ENCODE results near the gene PPP1R12C. TPM values are rescaled to one million over a fixed set of nuclear protein-coding genes. Genes with fewer than 3 reads are reported as not detected.

PPP1R12C gene
- total RNA-seq, 1 donor from 2014 or later = 48.4 TPM

DNA sequence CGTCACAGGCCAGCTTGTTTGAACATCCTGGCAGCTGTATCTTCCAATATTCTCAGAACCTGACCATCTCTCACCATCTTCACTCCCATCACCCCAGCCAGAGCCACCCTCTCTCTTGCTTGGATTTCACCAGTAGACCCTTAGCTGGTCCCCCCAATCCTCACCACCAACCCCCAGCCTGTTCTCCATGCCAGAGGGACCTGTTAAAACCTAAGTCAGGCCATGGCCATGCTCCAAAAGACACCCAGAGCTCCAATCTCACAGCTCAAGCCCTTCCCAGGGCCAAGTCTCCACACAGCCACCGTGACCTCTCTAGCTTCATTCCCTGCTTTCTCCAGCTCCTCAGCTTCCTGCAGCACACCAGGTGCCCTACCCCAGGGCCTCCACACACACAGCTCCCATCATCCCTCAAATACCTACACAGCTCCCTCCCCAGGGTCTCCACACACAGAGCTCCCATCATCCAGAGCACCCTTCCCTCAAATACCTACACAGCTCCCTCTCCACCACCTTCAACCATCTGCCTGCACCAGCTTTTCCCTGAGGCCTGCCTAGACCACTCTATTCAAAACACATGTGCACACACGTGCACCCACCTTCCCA lies 28.0 kb downstream of the PPP1R12C start:
- no peak for DNase-seq

DNA sequence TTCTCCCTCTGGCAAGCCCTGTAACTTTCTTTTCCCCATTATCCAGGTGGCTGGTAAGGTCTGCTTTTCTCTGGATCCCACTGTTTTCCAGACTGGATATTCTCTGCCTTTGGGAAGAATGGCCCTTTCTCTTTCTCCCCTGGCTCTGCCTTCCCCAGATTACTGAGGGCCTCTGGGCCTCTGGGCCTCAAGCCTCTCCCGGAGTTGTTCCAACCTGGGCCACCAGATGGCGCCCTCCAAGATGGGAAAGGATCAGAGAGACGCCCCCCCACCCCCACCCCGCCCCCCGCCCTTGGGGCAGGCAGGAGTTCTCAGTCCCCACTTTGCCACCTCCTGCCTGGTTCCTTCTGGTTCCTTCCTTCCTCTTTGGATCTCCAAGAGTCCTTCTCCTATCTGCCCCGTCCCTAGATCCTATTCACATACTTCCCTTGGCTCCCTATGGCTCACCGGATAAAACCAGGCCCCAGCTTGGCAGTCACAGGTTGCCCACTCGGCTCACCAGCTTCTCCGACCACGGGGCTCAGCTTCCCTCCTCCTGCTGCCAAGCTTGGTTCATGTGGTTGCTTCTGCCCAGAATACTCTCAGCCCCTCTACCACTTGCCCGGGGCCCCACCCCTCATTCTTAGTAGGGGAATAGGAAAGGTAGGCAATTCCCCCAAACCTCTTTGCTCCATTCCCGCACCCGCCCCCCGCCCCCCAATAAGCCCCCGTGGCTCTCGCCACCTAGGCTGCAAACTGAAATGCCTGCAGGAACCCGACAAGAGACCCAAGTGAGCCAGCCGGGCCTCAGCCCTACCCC lies 28.7 kb downstream of the PPP1R12C start:
- peak; percentile 87 for DNase-seq

DNA sequence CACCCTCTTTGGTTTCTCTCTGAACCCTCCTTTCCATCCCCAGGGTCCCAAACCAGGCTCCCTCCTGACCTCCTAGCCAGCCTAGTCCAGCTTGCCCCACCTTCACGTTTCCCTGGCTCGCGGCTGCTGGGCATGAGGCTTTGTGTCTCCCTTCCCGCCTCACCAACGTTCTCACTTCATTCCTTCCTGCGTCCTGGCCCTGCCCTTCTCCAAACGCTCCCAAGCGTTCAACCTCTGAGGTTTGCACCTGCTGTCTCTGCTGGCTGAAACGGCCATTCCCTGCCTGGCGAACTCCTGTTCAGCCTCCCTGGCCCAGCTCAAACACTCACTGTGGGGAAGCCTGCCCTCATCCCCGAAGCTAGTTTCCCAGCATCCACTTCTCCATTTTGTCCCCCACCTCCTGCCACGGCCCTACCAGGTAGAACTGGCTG lies 29.4 kb downstream of the PPP1R12C start:
- no peak for DNase-seq

DNA sequence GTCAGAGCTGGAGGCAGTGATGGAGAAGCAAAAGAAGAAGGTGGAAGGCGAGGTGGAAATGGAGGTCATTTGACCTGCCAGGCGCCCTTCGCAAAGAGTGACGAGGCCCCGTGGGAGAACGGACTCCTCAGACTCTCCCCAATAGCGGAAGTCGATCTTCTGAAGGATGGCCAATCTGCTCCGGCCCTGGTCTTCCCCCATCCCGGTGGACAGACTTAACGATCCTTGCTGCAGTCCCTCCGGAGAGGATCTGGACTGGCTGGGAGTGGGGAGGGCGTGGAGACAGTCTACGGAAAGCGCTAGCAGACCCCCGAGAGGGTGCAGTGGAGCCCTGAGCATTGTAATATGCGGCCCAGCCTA lies 29.9 kb downstream of the PPP1R12C start:
- no peak for DNase-seq

DNA sequence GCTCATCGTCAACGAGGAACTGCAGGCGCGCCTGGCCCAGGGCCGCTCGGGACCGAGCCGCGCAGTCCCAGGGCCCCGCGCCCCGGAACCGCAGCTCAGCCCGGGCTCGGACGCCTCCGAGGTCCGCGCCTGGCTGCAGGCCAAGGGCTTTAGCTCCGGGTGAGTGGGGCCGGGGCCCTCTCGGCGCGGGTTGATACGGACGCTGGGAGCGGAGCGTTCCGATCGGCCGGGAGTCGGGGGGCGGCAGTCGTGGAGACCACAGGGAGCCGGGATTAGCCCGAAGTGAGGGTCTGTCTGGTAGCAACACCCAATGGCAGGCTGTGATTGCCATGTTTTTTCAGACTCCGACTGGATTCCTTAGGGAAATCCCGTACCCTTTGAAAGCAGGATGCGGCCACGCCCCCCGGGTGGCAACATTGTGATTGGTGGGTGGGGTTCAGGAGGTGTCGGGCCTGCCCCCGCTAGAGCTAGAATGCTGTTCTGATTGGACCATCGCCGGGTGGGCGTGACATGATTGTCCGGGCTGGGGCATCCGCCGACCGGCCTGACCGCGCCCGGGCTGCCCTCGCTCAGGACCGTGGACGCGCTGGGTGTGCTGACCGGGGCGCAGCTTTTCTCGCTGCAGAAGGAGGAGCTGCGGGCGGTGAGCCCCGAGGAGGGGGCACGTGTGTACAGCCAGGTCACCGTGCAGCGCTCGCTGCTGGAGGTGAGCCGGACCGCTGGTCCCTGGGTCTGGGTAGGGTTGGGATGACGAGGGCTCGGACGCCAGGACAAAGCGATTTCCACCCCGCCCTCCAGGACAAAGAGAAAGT lies 30.5 kb downstream of the PPP1R12C start:
- peak; percentile 92 for DNase-seq

DNA sequence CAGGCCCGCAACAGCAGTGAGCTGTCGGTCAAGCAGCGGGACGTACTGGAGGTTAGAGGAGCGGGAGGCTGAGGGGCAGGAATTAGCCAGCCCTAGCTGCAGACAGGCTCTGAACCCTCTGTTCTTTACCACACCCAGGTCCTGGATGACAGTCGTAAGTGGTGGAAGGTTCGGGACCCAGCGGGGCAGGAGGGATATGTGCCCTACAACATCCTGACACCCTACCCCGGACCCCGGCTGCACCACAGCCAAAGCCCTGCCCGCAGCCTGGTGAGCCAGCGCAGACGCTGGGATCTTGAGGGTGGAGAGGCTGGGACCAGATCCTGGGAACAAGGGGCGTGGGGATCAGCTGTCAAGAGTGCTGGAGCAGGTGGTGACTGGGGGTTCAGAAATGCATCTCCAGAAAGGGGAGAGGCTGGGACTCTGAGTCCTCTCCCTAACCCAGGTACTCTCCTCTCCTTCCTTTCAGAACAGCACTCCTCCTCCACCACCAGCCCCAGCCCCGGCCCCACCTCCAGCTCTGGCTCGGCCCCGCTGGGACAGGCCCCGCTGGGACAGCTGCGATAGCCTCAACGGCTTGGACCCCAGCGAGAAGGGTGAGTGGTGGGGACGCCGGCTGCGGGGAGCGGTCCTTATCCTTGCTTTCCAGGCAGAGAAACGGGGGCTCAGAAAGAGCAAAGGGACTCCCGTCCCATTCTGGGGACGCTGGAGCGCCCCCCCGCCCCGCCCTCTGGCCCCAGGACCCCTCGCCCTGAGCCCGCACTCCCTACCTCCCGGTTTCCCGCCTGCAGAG lies 31.3 kb downstream of the PPP1R12C start:
- no peak for DNase-seq

DNA sequence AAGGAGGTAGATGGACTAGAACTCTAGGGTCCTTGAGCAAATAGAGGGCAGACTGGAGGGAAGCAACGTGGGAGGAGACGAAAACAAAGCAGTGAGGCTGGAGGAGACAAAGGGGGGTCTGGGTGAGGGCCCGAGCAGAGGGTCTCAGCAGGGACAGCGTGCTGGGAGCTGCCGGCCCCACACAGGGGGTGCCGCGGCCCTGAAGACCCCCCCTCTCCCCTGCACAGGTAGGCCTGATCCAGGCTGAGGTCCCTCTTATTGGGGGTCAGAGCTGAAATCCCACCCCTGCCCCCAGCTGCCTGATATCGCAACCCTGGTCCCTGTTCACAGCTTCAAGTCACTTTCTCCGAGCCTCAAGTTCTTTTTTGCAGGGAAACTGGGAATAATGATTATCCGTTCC lies 33.0 kb downstream of the PPP1R12C start:
- DNase-seq = no peak

DNA sequence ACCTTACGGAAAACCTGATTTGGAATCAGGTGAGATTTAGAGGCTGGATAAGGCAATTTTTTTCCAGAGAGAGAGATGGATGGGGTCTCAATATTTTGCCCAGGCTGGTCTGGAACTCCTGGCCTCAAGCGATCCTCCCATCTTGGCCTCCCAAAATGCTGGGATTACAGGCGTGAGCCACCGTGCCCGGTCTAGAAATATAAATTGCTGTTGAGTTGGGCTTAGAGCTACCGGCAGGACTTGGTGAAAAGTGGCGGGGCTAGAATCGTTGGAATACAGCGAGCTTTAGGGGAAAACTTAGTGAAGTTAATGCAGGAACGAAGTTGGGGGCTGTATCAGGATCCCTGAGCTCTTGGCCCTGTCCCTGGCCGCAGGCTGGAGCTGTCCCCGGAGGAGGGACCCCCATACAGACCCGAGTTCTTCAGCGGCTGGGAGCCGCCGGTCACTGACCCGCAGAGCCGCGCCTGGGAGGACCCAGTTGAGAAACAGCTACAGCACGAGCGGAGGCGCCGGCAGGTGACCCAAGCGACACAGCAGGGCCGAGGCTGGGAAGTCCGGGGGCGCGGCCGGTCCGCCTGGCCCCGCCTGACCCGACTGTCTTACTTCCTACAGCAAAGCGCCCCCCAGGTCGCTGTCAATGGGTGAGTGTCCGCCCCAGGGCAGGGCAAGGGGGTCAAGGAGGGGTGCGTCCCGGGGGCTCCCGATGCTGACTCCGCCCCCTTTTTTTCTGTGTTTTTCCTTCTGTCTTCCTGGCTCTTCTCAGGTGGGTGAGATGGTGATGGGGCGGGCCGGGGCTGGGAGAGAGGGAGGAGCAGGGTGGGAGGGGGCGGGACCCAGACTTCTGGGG lies 34.2 kb downstream of the PPP1R12C start:
- DNase-seq = no peak

DNA sequence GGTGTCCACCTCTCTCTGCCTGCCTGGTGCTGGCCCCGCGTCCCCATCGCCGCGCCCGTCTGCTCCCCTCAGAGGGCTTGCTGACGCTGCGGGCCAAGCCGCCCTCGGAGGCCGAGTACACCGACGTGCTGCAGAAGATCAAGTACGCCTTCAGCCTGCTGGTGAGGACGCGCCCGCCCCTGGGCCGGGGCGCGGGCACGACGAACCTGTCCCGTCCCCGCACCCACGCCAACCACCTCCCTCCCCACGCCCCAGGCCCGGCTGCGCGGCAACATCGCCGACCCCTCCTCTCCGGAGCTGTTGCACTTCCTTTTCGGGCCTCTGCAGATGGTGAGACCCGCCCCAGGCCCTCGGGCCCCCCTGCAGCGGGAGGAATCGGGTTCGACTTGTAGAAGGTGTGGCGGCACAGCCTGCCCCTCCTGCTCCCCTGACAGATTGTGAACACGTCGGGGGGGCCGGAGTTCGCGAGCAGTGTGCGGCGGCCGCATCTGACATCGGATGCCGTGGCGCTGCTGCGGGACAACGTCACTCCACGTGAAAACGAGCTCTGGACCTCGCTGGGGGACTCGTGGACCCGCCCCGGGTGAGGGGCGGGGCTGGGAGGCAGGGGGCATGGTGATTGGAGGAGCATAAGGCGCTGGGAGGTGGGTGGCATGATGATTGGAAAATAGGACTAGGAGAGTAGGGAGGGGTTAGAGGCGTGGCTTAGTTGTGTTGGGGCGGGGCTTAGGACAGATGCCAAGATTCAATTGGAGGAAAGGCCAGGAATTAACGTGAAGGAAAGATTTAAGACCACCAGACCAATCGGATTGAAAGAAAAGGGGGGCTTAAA lies 35.2 kb downstream of the PPP1R12C start:
- peak; percentile 65 for DNase-seq

DNA sequence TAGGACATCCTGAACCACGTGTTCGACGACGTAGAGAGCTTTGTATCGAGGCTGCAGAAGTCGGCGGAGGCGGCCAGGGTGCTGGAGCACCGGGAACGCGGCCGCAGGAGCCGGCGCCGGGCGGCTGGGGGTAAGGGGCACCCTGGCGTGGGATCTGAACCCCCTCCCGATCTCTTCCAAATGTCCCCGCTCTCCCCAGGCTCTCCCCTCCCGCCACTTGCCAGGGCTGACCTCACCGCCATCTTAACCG lies 35.7 kb downstream of the PPP1R12C start:
- DNase-seq = no peak

DNA sequence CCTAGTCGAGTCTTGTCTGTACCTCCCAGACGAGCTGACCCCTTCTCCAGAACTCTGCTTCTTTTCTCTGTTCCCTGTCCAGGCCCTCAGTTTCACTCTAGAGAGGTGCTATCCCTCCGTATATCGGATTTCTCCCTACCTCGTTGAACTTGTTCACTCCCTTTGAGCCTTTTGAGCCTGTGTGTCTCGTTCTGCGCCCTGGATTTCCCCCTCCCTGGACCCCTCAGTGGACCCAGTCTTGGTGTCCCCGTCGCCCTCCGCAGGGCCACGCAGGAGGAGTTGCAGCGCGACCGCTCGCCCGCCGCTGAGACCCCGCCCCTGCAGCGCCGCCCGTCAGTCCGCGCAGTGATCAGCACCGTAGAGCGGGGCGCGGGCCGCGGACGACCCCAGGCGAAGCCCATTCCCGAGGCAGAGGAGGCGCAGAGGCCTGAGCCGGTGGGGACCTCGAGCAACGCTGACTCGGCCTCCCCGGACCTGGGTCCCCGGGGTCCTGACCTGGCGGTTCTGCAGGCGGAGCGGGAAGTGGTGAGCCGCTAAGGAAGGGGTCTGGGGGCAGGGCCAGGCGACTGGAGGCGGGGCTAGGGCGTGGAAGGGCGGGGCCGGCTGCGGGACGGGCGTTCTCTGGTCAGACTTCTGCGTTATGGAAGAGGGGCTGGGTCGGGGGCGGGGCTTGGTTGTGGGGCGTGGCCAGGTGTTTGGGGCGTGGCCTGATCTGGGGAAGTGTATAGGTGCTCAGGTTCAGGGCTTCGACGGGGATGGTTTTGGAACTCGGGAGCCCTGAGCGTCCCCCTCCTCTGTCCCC lies 36.3 kb downstream of the PPP1R12C start:
- peak; percentile 73 for DNase-seq

DNA sequence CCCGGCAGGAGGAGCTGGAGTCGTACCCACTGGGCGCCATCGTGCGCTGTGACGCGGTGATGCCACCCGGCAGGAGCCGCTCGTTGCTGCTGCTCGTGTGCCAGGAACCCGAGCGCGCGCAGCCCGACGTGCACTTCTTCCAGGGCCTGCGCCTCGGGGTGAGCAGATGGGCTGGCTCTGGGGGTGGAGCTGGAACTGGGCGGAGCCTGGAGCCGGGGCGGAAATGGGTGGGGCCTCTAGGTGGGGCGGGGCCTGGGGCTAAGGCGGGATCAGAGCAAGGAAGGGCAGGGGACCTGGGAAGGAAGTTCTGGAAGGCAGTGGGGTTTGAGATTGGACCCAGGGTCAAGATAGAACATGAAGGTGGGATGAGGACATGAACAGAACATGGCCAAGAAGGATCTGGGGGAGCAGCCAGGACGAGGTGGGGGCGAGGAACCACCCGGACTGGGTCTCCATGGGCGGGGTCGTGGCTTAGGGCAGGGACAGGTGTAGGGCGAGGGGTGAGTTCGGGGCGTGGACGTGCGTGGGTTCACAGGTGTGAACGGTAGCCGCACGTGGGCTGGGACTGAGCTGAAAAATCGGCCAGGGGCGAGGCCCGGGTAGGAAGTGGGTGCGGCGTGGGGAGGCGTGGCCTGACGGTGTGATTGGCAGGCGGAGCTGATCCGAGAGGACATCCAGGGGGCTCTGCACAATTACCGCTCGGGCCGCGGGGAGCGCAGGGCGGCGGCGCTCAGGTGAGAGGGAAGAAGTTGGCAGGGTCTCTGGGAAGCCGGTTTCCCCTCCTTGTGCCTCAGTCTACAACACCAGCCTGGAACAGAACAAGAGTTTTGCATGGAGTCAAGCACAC lies 37.1 kb downstream of the PPP1R12C start:
- peak; percentile 70 for DNase-seq

DNA sequence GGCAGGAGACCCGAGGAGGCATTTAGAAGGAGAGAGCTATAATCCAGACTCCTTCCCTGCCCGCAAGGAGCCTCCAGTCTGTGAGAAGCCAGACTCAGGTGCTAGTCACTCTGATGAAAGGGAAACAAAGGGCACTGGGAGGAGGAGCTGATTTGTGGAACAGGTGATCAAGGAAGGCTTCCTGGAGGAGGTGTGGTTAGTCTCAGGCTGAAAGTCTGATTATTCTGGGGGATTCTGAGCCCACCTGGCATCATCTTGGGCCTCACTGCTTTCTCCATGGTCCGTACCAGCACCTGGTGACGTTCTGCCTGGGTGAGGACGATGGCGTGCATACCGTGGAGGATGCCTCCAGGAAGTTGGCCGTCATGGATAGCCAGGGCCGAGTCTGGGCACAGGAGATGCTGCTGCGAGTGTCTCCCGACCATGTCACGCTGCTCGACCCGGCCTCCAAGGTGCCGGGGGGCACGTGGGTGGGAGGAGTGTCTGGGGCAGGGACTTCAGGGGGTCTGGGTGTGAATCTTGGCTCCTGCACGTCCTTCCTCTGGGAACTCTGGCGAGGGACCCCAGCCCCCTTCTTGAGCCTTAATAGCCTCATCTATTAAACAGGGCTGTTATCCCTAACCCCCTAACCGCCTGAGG lies 37.9 kb downstream of the PPP1R12C start:
- DNase-seq = no peak

DNA sequence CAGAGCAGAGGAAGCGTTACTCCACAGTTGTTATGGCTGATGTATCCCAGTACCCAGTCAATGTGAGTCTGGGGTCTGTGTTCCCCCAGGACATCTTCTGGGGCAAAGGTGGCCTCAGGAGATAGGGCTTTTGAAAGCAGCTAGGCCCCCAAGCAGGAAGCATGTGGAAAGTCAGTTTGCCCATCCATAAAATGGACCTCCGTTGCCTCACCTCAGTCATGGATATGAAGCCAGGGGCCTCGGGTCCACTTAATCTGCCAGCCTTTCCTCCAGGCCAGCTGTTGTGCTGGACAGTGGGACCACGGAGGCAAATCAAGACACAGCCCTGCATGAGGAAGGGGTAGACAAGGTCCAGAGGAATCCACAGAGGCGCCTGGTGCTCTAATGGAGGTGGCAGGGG lies 38.4 kb downstream of the PPP1R12C start:
- no peak for DNase-seq

DNA sequence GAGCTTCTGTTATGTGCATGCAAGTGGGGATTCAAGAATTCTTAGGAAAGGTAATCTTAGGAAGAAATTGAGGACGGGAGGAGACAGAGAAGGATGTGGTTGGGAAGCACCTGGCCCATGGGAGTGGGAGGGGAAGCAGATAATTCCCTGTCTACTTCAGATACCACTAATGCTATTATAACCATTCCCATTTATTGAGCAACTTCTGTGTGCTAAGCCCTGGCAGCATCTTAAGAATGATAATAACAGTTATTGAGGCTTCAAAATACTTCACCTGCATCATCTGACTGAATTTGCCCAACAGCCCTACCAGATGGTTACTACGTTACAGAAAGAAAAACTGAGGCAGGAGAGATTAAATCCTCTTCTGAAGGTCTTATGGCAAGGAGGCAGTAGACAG lies 40.3 kb downstream of the PPP1R12C start:
- DNase-seq = no peak

DNA sequence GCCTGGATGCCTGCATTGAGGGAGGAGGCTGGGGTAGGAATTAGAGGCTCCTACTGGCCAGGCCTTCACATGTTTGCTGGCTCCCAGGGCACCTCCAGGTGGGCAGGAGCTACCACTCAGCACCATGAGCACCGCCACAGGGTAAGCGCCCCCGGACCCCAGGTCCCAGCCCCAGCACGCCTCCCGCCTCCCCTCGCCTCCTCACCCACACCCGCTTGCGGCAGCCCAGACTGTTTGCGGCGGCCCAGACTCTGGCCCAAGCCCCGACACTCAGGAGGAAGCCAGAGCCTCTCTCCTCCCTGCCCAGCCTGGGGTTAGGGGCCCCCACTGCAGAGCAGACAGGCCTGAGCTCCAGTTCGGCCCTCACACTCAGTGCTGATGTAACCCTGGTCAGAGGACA lies 41.1 kb downstream of the PPP1R12C start:
- no peak for DNase-seq

DNA sequence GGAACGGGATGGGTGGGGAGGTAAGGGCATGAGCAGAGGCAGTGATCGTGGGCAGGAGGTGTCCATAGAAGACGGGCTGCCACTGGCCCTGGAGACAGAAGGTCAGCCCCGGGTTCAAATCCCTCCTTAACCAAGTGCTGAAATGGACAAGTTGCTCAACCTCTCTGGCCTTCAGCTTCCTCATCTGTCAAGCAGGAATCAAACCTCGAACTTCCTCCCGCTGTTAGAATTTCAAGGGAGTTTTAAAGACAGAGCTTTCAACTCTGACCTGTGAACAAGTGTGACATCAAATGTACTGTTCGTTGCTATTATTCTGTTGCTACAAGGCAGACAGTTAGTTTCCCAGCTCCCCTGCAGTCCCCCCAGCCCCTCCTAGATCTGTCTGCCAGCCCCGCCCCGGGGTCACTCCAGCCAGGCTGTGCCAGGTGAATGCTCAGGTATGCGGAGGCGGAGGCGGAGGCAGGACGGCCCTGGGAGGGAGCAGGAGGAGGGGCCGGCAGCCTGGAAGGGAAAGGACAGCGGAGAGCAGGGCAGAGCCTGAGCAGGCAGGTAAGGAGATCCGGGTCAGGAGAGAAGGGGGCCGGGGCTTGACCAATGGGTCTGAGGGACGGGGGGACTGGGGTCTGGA lies 42.0 kb downstream of the PPP1R12C start, which contains the start of gene EPS8L1:
EPS8L1 (plus strand) TSS at position 499 of the 628 bp plus-strand sequence. CDS start 576 bp downstream, outside the sequence.
- no peak for DNase-seq

DNA sequence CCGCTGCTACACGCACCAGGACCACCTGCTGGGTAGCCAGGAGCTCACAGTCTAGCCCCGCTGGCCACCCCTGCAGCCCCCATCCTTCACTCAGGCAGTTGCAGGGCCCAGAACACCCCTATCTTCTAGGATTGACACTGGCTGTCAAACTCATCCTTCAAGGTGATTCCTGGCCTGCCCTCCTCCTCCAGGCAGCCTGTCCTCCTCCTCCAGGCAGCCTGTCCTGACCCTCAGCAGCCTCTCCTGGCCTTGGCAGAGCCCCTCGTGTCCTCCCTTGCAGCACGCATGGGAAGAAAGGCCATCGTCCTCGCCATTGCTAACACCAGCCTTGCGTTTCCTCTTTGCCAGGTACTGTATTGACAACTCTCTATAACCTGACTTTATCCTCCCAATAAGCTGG lies 45.5 kb downstream of the PPP1R12C start:
- no peak for DNase-seq

All from tongue (tissue), 2 donors.